GM10847 (cell line): Measurements from ENCODE around the gene RESP18.

Source experiments
- POLR2A ChIP-seq: IDR thresholded peaks from 2 replicates; pipeline ENCODE4 v1.6.1; 2011; ENCODE audit not compliant: insufficient read length; ENCODE audit errors: extremely low read depth

Gene RESP18

DNA sequence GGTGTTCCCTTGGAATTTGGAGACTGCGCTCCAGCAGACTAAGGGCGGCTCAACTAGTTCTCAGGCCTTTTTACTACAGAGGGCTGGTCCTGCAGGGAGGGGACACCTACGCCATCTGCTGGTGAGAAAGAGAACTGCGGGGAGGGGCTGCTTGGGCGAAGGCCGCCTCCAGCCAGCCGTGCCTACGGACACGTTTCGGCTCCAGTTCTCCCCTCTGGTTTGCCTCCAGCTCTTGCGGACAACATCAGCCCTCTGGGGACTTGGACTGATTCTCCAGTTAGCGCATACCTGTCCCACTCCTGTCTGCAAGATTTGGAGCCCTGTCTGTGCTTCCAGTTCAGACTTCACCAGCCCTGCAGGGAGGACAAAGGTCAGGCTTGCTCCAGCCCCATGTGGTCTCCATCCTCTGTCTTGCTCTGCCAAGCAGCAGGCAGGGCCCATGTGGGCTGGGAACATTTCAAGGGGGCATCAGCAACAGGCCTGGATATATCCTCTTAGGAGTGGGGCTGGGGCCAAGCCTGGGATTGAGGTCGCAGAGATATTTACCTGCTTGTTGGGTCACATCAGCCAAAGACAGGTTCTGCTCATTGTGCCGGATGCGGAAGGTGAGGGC is 33.7 kb downstream of the RESP18 start:
- TF ChIP-seq POLR2A, result no peak

DNA sequence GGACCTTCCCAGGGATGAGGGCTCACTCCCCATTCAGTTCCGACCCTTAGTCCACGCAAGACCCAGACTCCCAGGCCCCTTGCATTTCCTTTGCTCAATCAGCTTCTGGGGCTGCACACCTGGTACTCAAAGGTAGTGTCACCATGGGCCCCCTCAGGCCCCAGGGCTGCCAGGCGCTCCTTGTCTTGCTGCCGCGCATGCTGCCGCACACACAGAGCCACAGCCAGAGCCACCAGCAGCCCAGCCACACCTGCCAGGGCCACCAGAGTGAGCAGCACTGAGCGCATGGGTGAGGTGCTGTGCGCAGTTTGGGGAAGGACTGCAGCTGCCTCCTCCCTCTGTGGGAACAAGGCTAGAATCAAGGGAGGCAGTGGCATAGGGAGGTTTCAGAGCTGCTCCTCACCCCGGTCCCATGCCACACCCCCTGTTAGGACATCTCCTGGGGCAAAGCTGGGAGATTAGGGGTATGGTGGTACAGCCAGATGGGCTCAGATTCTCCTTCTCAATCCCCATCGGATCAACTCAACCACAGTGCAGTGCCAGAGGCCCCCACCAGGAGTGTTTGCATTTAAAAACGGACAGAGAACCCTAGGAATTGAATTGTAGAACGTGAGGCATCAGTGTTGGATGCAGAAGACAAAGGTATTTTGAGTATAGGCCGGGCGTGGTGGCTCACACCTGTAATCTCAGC is 34.6 kb downstream of the RESP18 start:
- TF ChIP-seq POLR2A, result no peak

DNA sequence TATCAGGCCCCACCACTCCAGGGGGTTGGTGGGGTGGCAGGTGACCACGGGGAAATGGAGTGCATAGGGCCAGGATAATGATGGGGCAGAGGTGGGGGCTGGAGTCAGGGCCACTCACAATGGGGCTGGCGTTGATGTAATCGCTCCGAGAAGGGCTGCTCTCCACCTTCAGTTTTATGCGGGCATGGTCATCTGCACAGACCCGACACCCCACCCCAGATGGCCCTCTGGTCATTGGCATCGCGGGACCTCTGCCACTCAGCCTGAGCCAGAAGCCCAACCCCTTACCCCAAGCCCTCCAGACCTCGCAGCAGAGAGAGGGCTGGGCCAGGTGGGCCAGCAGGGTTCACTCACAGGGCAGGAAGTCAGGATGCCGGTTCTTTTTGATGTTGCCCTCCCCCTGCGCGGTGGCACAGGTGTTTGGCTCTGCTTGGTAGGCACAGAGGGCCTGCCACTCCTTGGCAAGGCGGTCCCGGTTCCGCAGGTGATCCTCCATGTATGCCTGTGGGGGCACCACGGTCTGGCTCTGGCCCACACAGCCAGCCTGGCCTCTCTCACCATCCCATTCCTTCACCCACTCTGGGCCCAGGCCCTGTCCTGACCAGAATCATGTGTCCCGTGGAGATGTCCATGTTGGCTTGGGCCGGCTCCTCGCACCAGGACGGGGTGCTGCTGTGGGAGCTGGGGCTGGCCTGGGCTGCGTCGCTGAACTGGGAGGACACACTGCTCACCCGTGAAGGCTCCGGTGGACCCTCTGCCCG is 35.7 kb downstream of the RESP18 start:
- no peak for TF ChIP-seq POLR2A

DNA sequence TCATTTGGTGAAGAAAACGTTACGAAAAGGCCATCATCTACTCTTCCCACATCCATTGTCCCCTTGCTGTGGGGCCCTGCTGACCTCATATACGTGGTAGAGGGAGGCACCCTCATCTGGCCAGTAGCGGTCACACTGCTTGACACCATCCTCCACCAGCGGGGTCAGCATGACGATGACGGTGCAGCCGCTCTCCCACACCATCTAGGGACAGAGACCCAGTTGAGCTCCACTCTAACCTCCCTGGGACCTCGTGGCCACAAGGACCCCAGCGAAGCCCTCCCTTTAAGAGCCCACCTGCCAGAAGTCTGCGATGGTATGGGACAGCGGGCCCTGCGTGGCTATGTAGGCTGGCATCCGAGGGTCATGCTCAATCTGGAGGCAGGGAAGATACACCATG is 36.4 kb downstream of the RESP18 start:
- TF ChIP-seq POLR2A, result no peak

DNA sequence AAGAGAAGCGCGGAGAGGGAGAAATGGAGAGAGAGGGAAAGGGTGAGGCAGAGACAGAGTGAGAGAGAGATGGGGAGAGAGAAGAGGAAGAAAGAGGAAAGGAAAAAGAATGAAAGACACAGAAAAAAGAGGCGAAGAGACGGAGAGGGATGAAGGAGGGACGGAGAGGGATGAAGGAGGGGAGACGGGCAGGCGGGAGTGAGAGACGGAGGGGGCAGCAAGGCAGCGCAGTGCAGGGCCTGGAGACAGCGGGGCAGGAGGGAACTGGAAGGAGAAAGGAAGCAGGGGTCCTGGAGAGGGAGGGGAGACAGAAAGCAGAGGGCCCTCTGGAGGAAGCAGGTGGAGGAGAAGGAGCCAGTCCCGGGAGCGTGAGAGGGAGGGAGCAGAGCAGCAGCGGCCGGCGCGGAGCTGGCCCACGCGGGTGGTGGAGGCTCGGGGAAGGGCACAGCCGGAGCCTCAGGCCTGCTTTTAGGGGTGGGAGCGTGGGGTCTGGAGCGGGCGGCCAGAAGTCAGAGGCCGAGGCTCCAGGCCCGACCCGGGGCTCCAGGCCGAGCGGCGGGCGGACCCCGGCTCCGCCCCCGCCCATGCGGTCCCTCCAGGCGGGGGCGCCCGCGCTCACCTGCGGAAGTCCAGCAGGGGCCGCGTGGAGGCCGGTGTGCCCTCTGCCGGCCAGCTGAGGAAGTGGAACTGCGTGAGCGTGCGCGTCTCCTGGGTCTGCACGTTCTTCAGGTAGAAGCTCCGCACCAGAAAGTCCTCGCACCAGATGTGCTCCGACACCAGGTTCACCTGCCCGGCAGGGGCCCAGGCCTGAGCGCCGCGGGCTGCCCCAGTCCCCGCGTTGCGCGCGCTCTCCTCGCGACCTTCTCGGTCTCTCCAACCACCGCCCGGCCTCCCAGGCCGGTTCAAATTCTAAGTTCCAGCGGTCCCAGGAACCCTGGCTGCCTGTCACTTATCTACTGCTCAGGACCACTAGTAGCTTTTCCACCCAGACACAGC is 37.9 kb downstream of the RESP18 start:
- TF ChIP-seq POLR2A, result peak; percentile 45

DNA sequence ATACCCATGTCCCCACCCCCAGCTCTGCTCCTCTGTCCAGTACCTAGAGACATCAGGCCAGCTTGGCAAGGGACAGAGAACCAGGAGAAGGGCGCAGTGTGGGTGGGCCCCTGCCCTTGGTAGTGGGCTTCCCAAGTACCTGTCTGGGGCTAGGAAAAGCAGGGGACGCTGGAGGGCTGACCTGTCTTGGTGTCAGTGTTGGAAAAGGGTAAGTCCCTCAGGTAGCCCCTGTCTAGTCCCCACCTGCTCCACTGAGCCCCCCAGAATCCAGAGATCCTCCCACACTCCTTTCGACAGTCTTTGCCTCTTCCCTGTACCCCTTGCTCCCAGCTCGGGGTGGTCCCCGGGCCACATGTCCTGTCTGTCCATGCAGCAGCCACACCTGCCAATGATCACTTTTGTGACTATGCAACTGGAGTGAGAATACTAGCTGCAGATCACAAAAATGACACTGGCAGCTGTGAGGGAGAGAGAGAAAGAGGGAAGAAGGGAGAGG is 38.8 kb downstream of the RESP18 start:
- no peak for TF ChIP-seq POLR2A

DNA sequence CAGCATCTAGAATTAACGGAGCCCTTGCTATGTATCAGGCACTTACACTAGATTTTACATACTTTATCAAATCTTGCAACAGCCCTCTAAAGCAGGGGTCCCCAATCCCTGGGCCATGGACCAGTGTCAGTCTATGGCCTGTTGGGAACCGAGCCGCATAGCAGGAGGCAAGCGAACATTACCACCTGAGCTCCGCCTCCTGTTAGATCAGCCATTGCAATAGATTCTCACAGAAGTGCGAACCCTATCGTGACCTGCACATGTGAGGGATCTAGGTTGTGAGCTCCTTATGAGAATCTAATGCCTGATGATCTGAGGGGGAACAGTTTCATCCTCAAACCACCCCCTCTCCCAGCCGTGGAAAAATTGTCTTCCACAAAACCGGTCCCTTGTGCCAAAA is 39.9 kb downstream of the RESP18 start:
- no peak for TF ChIP-seq POLR2A

DNA sequence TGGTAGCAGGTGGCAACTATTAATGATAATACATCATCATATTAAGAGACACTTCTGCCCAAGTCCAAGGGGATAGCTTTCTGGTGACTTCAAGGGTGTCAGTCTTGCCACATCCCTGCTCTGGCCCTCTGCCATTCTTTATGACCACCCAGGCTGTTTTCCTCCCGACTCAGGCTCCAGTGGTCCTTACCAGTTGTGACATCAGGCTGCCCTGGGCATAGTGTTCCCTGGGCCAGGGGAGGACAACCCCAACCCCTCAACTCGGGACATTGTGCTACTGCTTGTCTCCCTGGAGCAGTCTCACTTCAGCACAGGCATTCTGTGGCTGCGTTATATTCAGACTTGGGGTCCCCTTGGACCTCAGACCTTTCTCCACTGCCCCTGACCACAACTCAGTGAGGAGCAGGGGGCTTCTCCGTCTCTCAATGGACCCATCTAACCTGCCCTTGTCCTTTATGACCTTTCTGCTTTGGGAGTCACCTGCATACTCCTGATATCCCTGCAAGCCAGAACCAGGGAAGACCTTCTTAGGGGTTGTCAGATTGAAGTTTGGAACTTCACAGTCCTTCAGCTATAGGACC is 40.5 kb downstream of the RESP18 start:
- TF ChIP-seq POLR2A, result no peak

DNA sequence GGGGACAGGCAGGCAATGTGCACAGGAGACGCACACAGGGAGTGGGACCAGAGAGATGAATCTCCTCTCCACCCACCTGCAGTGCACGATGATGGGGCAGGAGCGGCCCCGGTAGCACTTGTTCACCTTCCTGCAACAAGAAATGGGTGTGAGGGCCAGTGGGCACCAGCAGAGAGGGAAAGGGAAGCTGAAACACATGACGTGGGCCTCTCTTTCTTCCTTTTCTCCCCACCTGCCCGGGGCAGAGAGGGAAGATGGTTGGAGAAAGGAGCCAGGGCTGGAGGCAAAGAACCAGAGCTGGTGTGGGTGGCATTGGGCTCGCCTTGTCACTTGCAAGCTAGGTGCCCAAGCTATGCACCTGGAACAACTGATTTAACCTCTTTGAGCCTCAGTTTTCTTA is 41.1 kb downstream of the RESP18 start:
- TF ChIP-seq POLR2A, result no peak

DNA sequence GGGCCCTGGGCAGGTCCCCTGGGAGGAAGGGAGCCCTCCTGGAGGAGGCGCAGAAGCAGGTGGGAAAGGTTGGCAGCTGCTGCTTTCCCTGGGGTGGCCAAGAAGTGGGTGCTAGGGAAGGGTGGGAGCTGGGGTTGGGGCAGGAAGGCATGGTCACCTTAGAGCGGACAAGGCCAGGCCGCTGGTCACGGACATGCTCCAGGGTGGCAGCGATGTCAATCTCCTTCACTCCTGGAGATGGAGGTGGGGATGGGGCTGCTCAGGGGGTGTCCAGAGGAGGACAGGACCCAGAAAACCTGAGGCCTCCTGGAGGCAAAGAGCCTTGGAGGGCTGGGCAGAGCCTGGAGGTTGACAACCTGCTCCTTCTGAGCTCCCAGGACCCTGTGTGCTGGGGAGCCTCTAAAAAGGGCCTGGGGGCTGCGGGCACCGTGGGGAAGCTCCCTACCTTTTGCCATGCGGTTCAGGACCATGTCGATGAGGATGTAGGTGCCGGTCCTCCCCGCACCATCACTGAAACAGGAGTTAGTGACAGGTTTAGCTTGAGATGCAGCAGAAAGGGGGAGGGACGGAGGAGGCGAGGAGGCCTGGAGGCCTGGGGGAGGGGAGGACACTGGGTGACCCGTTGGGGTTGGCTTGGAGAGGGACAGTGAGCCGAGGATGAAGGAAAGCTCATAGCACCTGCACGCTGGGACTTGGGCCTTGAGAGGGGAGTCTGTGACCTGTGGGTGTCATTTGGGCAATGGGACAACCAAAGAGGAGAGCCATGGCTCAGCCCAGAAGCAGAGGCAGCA is 42.0 kb downstream of the RESP18 start:
- no peak for TF ChIP-seq POLR2A

DNA sequence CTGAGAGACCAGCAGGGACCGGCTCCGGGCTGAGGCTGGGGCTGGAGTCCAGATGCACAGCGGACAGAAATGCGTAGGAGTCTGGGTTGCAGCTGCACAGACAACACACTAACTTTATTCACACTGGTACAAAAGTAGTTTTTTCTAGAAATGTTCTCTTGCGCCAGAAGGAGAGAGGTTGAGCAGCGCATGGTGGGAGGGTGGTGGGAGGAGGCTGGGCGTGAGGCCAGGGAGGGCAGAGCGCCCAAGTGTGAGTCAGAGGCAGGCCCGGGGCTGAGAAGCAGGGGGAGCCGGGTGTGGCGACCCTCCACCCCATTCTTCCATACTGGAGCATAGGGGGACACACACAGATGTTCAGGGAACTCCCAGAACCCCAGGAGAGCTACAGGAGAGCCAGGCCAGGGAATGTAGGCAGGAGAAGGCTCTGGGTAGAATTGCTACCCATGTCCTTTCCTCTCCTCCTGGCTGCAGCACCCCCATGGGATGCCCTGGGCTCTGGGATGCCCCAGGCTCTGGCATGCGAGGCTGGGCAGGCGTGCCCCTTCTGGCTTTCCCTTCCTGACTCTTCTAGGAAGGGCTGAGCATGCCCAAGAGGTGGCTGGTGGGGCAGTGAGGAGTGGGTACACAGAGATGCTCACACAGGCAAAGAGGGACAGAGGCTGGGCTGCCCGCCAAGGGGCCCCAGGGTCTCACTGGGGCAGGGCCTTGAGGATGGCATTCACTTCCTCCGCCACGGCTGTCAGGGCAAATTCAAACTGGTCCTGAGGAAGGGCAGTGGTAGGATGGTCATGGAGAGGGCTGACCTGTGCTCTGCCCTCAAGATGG is 42.8 kb downstream of the RESP18 start:
- no peak for TF ChIP-seq POLR2A

DNA sequence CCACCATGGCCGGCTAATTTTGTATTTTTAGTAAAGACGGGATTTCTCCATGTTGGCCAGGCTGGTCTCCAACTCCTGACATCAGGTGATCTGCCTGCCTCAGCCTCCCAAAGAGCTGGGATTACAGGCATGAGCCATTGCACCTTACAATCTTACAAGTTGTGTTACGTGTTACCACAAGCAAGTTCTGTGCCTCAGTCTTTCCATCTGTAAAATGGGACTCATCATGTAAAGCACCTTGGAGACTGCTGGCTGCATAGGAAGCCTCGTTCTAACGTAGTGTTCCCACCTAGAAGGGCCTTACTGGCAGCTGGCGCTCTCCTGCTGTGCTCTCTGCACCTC is 43.4 kb downstream of the RESP18 start:
- no peak for TF ChIP-seq POLR2A

DNA sequence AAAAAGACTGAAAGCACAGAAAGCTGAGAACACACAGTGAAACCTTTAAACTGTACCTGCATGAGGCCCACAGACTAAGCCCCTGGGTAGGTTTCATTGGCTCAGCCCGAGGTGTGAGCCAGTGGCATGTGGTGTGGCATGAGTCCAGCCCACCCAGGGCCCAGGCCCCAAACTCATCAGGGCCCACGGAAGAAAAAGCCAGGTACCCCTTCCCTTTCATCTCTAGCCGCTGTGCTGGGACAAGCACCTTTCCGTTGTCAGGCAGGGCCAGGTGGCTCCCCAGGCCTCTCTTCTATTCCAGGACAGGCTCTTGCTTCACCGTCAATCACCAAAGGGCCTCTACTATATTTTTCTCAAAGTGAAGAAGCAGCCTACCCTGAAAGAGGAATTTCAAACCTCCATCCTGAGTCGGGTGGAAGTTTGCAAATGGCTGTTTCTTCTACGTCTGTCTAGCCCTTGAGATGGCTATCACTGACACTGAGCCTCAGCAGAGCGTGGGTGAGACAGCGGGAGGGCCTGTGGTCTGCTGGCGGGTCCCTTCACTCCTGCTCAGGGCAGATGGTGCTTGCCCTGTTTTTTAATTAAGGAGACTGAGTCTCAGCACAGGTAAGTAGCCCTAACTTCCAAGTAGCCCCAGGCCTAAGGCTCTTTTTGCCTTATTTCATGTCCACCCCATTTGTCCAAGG is 44.8 kb downstream of the RESP18 start:
- no peak for TF ChIP-seq POLR2A
